Cardiac muscle cell (in vitro differentiated cells and primary cell): ENCODE results near the gene ARHGAP4. TPM values are rescaled to one million over a fixed set of nuclear protein-coding genes. Genes with fewer than 3 reads are reported as not detected.
A peak's percentile ranks its signal among the peaks of the same experiment; 100 is the strongest.

Experiments
- DNase-seq, 2 donors: peaks; one replicate each; pipeline versions ENCODE4 v3.0.0 to v3.0.0-alpha.2; 2010 to 2017; ENCODE audit warnings: low read depth in 1 of 2, low spot score in 1 of 2
- H3K27ac ChIP-seq: fragments of 200-600 bp; sonication (generic); 2 replicates; pipeline ENCODE4 v1.5.1; 2016
- H3K27me3 ChIP-seq: fragments of 200-600 bp; sonication (generic); 2 replicates; pipeline ENCODE4 v1.6.0; 2016; ENCODE audit warnings: control low read depth
- H3K36me3 ChIP-seq: fragments of 200-600 bp; sonication (generic); 2 replicates; pipeline ENCODE4 v1.5.1; 2016; ENCODE audit warnings: control low read depth
- H3K4me1 ChIP-seq: fragments of 200-600 bp; sonication (generic); 2 replicates; pipeline ENCODE4 v1.8.1; 2017; ENCODE audit warnings: low read depth, mild to moderate bottlenecking, mixed run types
- H3K4me3 ChIP-seq: fragments of 200-600 bp; sonication (generic); 2 replicates; pipeline ENCODE4 v1.5.1; 2016; ENCODE audit warnings: mild to moderate bottlenecking
- H3K9me3 ChIP-seq: fragments of 200-600 bp; sonication (generic); 2 replicates; pipeline ENCODE4 v1.5.1; 2017; ENCODE audit warnings: low read depth, mild to moderate bottlenecking, control low read depth
- polyA plus RNA-seq: library from polyadenylated mRNA; unstranded; fragments of >200 nt; fragmentation: Nextera tagmentation; extraction: Ambion mirVana; gene quantifications from 2 replicates; pipeline ENCODE4 v1.2.1, GENCODE V29; 2016
- total RNA-seq: library from RNA; depleted of rRNA; stranded (reverse); fragments of >200 nt; gene quantifications from 2 replicates; pipeline ENCODE4 v1.2.3, GENCODE V29; 2016
- TF ChIP-seq, protein P1 (sequence below): IDR thresholded peaks from 2 replicates; pipeline ENCODE4 v1.5.1; 2012; ENCODE audit warnings: low read depth, mild to moderate bottlenecking, low read length

The ARHGAP4 gene
- total and polyA plus RNA-seq, 2 experiments from 2014 or later = 16.5 to 47.4 TPM

DNA sequence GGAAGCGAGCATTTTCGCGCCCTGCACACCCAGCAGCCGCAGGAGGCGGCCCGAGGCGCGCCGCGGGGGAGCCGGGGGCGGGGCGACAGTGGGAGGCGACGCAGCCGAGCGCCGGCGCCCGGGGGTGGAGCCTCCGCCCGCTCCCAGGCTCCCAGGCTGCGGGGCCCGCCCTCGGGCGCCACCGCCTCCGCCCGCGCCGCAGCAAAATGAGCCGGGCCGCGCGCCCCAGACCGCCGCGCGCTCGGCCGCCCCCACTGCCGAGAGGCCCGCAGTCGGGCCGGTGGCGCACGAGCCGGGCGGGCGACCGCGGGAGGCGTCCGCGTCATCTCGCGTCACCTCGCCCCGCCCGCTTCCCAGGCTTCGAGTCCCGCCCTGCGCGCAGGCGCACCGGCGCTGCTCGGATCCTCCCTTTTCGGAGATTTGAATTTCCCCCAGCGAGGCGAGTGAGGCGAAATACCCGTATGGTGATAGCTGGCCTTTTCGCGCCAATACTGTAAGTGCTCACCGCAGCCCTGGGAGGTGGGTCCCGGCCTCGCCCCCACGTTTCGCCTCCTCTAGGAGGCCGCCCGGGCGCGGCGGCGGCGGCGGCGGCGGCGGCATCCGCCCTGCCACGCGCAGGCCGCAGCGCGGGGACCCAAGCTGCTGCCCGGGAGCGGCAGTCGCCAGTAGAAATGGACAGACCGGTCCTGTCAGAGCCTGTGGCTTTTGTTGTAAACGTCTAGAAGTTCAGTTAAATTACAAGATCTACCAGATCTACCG is 46.5 kb upstream of the ARHGAP4 start, which contains the start of gene TMEM187:
Gene TMEM187 (plus strand): TSS at position 387 of the 759 bp plus-strand sequence. CDS start 9,309 bp downstream, outside the sequence.
- DNase-seq = peak; percentile 85 to 86
- Histone ChIP-seq H3K36me3 (peaks cover 2% of the 10 kb centered on the region), H3K4me1 (no peaks in the 10 kb centered on the region), H3K27ac (peak within 1 kb of the TSS; percentile 100), H3K27me3 (no peaks in the 10 kb centered on the region), H3K4me3 (peak within 1 kb of the TSS; percentile 77), H3K9me3 (no peaks in the 10 kb centered on the region)
- TF ChIP-seq, protein P1, sequence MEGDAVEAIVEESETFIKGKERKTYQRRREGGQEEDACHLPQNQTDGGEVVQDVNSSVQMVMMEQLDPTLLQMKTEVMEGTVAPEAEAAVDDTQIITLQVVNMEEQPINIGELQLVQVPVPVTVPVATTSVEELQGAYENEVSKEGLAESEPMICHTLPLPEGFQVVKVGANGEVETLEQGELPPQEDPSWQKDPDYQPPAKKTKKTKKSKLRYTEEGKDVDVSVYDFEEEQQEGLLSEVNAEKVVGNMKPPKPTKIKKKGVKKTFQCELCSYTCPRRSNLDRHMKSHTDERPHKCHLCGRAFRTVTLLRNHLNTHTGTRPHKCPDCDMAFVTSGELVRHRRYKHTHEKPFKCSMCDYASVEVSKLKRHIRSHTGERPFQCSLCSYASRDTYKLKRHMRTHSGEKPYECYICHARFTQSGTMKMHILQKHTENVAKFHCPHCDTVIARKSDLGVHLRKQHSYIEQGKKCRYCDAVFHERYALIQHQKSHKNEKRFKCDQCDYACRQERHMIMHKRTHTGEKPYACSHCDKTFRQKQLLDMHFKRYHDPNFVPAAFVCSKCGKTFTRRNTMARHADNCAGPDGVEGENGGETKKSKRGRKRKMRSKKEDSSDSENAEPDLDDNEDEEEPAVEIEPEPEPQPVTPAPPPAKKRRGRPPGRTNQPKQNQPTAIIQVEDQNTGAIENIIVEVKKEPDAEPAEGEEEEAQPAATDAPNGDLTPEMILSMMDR = no peak

DNA sequence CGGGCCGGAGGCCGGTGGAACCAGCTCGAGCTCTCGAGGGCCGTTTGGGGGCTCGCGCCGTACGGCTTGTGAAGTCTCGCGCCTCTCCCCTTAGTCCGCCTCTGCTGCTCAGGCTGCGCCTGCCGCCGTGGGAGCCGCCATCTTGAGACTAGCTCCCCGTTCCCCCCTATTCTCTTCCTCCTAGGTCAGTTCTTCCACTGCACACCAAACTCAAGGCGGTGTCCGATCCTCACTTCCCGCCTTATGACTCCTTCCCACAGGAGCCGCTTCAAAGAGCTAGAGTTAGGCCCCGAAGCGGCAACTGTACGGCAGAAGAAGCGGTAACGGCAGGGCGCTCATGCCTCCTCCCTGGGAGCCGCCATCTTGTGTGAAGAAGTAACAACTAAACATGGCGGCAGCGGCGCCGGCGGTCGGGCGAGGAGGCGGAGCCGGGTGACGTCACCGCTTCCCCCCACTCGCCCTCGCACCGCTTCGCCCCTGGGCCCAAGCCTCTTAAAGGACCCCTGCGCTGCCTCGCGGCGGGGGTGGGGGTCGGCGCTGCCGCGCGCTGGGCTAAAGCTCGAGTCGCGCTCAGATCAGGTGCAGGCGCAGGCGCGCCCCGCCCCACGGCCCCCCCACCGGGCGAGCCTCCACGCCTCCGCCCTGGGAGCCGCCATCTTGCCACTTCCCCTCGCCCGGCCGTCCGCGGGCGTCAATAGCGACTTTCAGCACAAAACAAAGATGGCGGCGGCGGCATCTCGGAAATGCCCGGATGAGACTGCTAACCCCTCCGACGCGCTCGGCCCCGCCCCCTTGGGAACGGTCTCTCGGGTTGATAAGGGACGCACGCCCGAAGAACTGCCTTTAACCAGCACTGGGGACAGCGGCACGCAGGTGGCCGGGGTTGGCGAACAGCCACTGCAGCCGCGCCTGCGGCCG is 45.6 kb upstream of the ARHGAP4 start, which contains the start of gene HCFC1:
Gene HCFC1 (minus strand): TSS at position 369 of the 918 bp plus-strand sequence. CDS start 978 bp downstream, outside the sequence.
- Histone ChIP-seq H3K27me3 (no peaks in the 10 kb centered on the region), H3K4me1 (no peaks in the 10 kb centered on the region), H3K4me3 (peak within 1 kb of the TSS; percentile 77), H3K27ac (peak within 1 kb of the TSS; percentile 100), H3K9me3 (no peaks in the 10 kb centered on the region), H3K36me3 (peaks cover 2% of the 10 kb centered on the region)
- peak; percentile 89 to 92 for DNase-seq
- TF ChIP-seq, protein P1 = no peak

DNA sequence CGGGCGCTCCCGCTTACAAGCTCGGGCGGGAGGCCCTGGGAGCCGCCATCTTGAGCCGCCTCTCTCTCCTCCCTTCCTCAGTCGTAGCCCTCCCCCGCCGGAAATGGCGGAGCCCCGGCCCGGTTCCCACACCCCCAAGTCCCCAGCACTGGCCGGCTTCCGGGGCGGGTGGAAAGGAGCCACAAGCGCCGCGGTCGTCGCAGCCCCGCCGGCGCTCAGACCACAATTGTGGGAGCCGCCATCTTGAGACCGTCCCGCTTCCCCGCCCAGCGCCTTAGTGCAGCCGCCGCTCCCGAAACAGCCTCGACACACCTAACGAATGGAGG is 45.0 kb upstream of the ARHGAP4 start:
- TF ChIP-seq, protein P1 = no peak
- H3K4me1 ChIP-seq = no peaks in the 10 kb centered on the region
- H3K9me3 ChIP-seq = no peaks in the 10 kb centered on the region
- H3K27ac ChIP-seq = peak overlapping the region; percentile 100
- peaks cover 2% of the 10 kb centered on the region for H3K36me3 ChIP-seq
- peak overlapping the region; percentile 77 for H3K4me3 ChIP-seq
- no peaks in the 10 kb centered on the region for H3K27me3 ChIP-seq
- peak; percentile 89 to 92 for DNase-seq

DNA sequence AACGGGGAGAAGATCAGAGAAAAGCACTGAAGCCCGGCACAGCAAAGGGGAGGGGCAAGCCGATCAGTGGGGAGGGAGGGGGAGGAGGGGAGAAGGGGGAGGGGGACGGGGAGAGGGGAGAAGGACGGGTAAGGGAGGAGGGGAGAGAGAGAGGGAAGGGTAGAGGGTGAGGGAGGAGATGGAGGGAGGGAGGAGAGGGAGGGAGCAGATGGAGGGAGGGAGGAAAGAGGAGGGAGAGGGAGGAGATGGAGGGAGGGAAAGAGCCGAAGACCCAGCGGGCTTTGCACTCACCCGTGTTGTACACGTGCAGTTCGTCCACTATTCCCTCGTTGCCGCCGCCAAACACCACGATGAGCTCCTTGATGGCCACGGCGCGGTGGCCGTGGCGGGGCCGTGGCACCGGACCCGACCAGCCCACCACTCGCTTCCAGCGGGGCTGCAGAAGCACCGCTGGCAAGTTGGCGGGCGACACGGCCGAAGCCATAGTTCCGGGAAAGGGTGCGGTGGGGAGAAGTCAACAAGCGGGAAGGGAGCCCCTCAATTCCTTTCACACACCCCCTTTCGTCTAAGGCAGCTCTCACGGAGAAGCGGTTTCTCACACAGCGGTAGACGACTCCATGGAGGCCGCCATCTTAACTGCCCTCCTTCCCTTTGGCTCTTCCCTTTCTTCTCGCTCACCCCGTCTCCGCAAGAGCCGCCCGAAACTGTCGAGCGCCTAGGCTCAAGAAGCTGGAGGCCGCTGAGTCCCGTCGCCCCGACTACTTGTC is 44.5 kb upstream of the ARHGAP4 start:
- peak overlapping the region; percentile 100 for H3K27ac ChIP-seq
- no peaks in the 10 kb centered on the region for H3K27me3 ChIP-seq
- DNase-seq = peak; percentile 47 to 78
- H3K9me3 ChIP-seq = no peaks in the 10 kb centered on the region
- TF ChIP-seq, protein P1 = no peak
- peak overlapping the region; percentile 77 for H3K4me3 ChIP-seq
- H3K4me1 ChIP-seq = no peaks in the 10 kb centered on the region
- H3K36me3 ChIP-seq = peaks cover 2% of the 10 kb centered on the region

DNA sequence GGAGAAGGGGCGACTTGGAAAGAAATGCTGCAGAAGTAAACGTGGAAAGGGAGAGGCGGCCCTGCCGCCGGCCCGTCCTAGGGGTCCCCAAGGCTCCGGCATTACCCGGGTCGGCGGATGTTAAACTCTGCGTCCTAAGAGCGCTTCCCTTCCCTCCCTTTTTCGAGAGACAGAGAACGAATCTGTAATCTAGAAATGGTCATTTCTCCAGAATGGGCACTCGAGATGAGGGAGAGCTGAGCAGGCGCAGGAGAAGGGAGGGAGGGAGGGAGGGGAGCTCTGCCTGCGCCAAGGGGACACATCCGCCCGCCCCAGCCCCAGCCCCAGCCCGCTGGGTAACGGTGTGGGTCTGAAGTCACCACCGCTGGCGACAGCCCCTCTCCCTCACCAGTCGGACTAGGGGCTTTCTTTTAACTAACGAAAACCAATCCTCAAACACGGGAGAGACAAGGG is 43.9 kb upstream of the ARHGAP4 start:
- Histone ChIP-seq H3K36me3 (peaks cover 2% of the 10 kb centered on the region), H3K4me1 (no peaks in the 10 kb centered on the region), H3K9me3 (no peaks in the 10 kb centered on the region), H3K27ac (peak overlapping the region; percentile 100), H3K4me3 (peak overlapping the region; percentile 77), H3K27me3 (no peaks in the 10 kb centered on the region)
- TF ChIP-seq, protein P1 = no peak
- no peak for DNase-seq
